ENCODE measurements around the gene AOPEP.

Gene AOPEP

GRCh38 chr9:95023217-95024003 lies 296.9 kb downstream of the AOPEP start:
- TF ChIP-seq CTCF (IDR thresholded peaks at IDR 0.05; ENCODE audit: extremely low read depth, insufficient read depth, missing control alignments): no peak
- no peak for DNase-seq (ENCODE audit: low spot score)
- in situ Hi-C loops (cut with MboI; ENCODE audit: low pct_unique_long_range_greater_than_20kb, low sequenced_read_pairs, unreplicated experiment): no loop called here

DNA sequence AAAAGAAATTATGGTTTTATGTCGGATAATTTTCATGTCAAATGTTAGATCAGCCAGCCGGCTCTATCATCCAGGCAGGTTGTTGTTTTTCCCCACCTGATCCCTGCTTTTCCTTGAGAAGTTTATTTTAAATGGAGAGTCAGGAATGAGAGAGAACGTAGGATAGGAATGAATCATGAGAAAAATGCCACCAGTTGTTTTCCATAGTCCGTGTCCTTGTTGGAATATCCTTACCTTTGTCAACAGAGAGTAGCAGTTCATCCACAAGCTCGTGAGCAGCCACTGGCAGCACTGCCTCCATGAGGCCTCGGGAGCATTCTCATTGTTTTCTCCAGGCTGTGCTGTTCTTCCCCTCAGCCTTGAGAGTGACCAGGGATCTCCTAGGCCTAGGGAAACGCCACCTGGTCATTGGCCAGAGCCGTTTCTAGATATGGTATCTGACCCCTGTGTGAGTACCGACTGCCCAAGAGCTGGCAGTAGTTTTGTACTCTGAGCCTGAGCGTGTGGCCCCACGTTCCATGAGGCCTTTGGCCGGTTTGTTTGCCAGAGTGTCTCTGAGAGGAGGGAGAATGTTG lies 297.7 kb downstream of the AOPEP start:
- in situ Hi-C loops (cut with MboI; ENCODE audit: low pct_unique_long_range_greater_than_20kb, low sequenced_read_pairs, unreplicated experiment): no loop called here
- no peak for TF ChIP-seq CTCF (IDR thresholded peaks at IDR 0.05; ENCODE audit: extremely low read depth, insufficient read depth, missing control alignments)
- no peak for DNase-seq (ENCODE audit: low spot score)

DNA sequence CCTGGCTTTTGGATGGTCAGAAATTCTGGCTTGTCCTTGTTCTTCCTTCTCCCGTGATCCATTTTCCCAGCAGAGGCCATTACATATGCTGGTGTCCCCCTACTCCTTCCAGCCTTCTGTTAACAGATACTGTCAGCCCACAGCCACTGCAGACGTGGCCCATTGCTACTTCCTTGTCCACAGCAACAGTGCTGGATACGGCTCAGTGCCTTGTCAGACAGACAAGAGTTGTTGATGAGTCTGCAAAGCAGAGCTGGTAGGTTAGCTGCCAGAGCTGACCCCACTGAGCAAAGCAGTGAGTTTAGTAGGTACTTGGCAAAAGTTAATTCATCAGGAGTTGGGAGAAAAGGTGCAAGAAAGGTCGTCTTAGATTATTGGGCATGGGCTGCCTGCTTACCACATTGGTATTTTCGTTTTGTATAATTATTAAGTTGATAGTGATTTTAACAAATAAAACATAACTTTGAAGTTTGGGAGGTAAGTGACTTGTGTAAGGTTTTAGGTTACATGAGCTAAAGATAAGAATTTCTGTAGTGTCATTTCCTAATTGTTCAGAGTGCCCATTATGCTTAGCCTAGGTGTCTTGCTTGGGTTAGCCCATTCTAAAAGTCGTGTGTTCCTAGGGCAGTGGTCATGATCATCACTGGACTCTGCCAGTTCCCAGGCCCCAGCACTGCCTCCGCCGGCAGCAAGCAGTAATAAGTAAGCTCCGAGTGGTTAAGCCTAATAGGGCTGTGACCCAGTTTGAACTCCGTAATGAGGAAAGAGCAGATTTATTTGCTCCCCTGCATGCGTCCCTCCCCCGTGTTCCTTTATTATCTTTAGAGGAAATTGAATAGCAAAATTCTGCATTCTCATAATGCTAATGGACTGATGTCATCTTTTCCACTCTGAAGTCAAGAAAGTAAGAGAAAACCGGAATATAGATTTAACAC lies 299.0 kb downstream of the AOPEP start:
- in situ Hi-C loops (cut with MboI; ENCODE audit: low pct_unique_long_range_greater_than_20kb, low sequenced_read_pairs, unreplicated experiment): no loop called here
- TF ChIP-seq CTCF (IDR thresholded peaks at IDR 0.05; ENCODE audit: extremely low read depth, insufficient read depth, missing control alignments): no peak
- no peak for DNase-seq (ENCODE audit: low spot score)

- in situ Hi-C loops (cut with MboI; ENCODE audit: low pct_unique_long_range_greater_than_20kb, low sequenced_read_pairs, unreplicated experiment): no loop called here
- no peak for TF ChIP-seq CTCF (IDR thresholded peaks at IDR 0.05; ENCODE audit: extremely low read depth, insufficient read depth, missing control alignments)
- no peak for DNase-seq (ENCODE audit: low spot score)
Observed at GRCh38 chr9:95026148-95026524, 299.6 kb downstream of the AOPEP start.

DNA sequence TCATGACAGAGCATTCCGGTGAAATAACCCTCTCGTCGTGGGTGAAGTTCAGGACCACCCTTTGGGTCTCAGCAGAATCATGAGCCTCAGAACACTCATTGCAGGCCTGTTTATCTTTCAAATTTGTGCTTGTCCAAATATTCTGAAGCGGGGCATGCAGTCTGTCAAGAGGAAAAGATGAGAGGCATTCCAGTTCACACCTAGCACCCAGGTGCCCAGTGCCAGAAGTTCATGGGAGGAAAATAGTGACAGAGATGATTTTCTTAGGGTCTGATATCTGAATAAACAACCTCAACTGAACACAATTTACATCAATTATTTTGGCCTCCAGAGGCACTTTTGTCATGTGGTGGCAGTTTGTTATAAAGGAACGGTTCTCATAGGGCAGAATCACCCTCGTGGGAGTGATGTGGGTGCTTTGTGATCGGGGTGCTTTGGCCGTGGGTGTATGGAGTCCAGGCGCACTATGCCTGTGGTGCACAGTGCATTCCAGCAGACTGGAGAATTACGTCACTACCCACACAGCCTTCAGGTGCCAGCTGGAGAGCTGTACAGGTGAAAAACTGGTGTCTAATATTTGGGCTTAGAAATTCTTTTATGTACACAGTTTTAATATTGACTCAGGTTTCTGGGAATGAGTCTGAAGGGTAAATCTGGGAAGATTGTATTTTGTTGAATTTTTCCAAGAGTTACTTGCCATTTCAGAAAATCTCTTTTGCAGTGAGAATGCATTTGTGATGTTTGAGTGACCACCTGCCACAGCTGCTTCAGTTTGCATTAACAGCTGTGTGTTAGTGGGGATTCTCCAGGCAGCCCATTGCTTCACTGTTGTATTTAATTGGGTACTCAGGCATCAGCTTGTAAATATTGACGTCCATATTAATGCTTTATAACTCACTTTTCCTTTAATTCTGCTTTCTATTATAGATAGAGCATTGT lies 301.7 kb downstream of the AOPEP start:
- no peak for DNase-seq (ENCODE audit: low spot score)
- no peak for TF ChIP-seq CTCF (IDR thresholded peaks at IDR 0.05; ENCODE audit: extremely low read depth, insufficient read depth, missing control alignments)
- in situ Hi-C loops (cut with MboI; ENCODE audit: low pct_unique_long_range_greater_than_20kb, low sequenced_read_pairs, unreplicated experiment): no loop called here

DNA sequence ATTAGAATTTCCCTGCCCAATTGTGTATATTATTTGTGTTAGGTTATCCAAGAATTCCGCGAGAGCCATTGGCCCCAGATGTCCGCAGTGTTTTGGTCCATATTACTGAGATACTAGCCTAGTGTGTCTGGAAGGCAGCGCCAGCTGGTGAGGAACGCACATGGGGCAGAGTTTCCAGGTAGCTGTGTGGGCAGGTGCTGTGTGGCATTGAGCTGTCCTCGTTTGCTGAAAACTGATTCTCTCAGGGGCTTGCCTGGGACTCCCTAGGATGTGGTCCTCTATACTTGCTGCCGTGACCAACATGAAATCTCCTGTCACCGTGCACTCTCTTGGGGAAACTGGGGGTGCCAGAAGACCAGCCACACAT lies 302.3 kb downstream of the AOPEP start:
- no peak for TF ChIP-seq CTCF (IDR thresholded peaks at IDR 0.05; ENCODE audit: extremely low read depth, insufficient read depth, missing control alignments)
- no peak for DNase-seq (ENCODE audit: low spot score)
- in situ Hi-C loops (cut with MboI; ENCODE audit: low pct_unique_long_range_greater_than_20kb, low sequenced_read_pairs, unreplicated experiment): no loop called here

Data from GM13977 (cell line).